ENCODE measurements around the gene GRM3. TPM values are rescaled to one million over a fixed set of nuclear protein-coding genes. Genes with fewer than 3 reads are reported as not detected.

The GRM3 gene
- polyA plus RNA-seq, 2 of the 4 experiments (the other 2 are of a cell fraction) = not detected

- POLR2A ChIA-PET = interaction anchor here (0.9 kb wide), 1 partner anchor 247 kb away, joined by 3 read pairs; the partner anchor contains the start of gene DMTF1
- FAIRE-seq = no peak
Observed at GRCh38 chr7:86904949-86905834, 261.5 kb downstream of the GRM3 start.

GRCh38 chr7:86908948-86909347, 265.2 kb downstream of the GRM3 start:
- no peak for ATAC-seq
- DNase-seq (ENCODE audit: low read depth in 1 of 2, low spot score in 1 of 2) = no peak
- TF ChIP-seq ZFP36 (IDR thresholded peaks at IDR 0.05; ENCODE audit: borderline replicate concordance, partially characterized antibody) (no peak), REST (IDR thresholded peaks at IDR 0.05) (peak; percentile 72)
- H3K4me2 ChIP-seq = no peak overlapping the region
- FAIRE-seq = no peak
- 0% methylated on average over 1 of the region's 1 CpG for WGBS (ENCODE audit: missing lambda C conversion rate)
- ChIA-PET POLR2A (no interaction called here), CTCF (no interaction called here)
- no peak overlapping the region for H3K4me3 ChIP-seq
- H3K9me3 ChIP-seq = no peaks in the 10 kb centered on the region
- H3K27ac ChIP-seq = no peak overlapping the region
- H3K4me1 ChIP-seq = no peaks in the 10 kb centered on the region

More at GRCh38 chr7:86904949-86905834, 261.5 kb downstream of the GRM3 start:
- peak; percentile 77 to 83 for TF ChIP-seq RAD21 (conservative IDR thresholded peaks at IDR 0.05 in 1 of 2, IDR thresholded peaks at IDR 0.05 in 1 of 2)
- no peak for TF ChIP-seq TFCP2L1 (CRISPR knock-in tag; IDR thresholded peaks at IDR 0.05)
- peak; percentile 49 for TF ChIP-seq MAFK (IDR thresholded peaks at IDR 0.05; ENCODE audit: partially characterized antibody)
- no peak for TF ChIP-seq BCL3 (IDR thresholded peaks at IDR 0.05)
- no peak for TF ChIP-seq HDAC2 (IDR thresholded peaks at IDR 0.05)
- peak; percentile 75 for TF ChIP-seq CTCF (IDR thresholded peaks at IDR 0.05)
- TF ChIP-seq CBX8 (IDR thresholded peaks at IDR 0.05) = no peak
- TF ChIP-seq SMC3 (IDR thresholded peaks at IDR 0.05) = peak; percentile 59
- Histone ChIP-seq H3K4me1 (no peaks in the 10 kb centered on the region), H3K4me3 (no peak overlapping the region), H3K27ac (no peak overlapping the region), H3K9me3 (no peaks in the 10 kb centered on the region), H3K4me2 (no peak overlapping the region)
- ATAC-seq (peak; percentile 73 to 77; a peak in 4 of 6 replicates), DNase-seq (ENCODE audit: low read depth in 1 of 2, low spot score in 1 of 2) (peak; percentile 1 to 42)
- WGBS (ENCODE audit: missing lambda C conversion rate) = 1% methylated on average over 3 of the region's 3 CpGs
- CTCF ChIA-PET = interaction anchor here (0.6 to 2.6 kb wide), 21 partner anchors 8 to 1022 kb away, joined by 3 to 19 read pairs (median 4); no protein-coding TSS in a partner anchor

GRCh38 chr7:86911659-86912058, 267.9 kb downstream of the GRM3 start:
- DNase-seq (ENCODE audit: low read depth in 1 of 2, low spot score in 1 of 2) = no peak
- H3K4me2 ChIP-seq = no peak overlapping the region
- H3K9me3 ChIP-seq = no peaks in the 10 kb centered on the region
- 7% methylated on average over 1 of the region's 1 CpG for WGBS (ENCODE audit: missing lambda C conversion rate)
- H3K27ac ChIP-seq = no peak overlapping the region
- peak in 1 of 2 experiments; percentile 45; a peak in 1 of 6 replicates for ATAC-seq
- ChIA-PET POLR2A (no interaction called here), CTCF (interaction anchor here (0.9 to 1.5 kb wide), 2 partner anchors 237 to 1022 kb away, joined by 4 read pairs; no protein-coding TSS in a partner anchor)
- H3K4me1 ChIP-seq = no peaks in the 10 kb centered on the region
- no peak for FAIRE-seq
- no peak overlapping the region for H3K4me3 ChIP-seq
- TF ChIP-seq FOXS1 (CRISPR knock-in tag; IDR thresholded peaks at IDR 0.05) = no peak
- no peak for TF ChIP-seq ATOH8 (CRISPR knock-in tag; IDR thresholded peaks at IDR 0.05; ENCODE audit: low read depth)
- TF ChIP-seq HES2 (IDR thresholded peaks at IDR 0.05) = no peak
- no peak for TF ChIP-seq RFX5 (IDR thresholded peaks at IDR 0.05)
- TF ChIP-seq ZFP36 (IDR thresholded peaks at IDR 0.05; ENCODE audit: borderline replicate concordance, partially characterized antibody) = no peak
- no peak for TF ChIP-seq POLR2AphosphoS2 (conservative IDR thresholded peaks at IDR 0.05; ENCODE audit: low read length)
- no peak for TF ChIP-seq RNF2 (IDR thresholded peaks at IDR 0.05; ENCODE audit: borderline replicate concordance, low read depth)
- no peak for TF ChIP-seq MAX (IDR thresholded peaks at IDR 0.05)
- TF ChIP-seq FOSB (CRISPR knock-in tag; IDR thresholded peaks at IDR 0.05) = no peak
- no peak for TF ChIP-seq CTCF (IDR thresholded peaks at IDR 0.05)
- TF ChIP-seq USF2 (IDR thresholded peaks at IDR 0.05) = no peak

Data from A549 (cell line).